Tibial nerve (tissue), 4 donors: Measurements from ENCODE around the gene ARMC12. TPM values are rescaled to one million over a fixed set of nuclear protein-coding genes. Genes with fewer than 3 reads are reported as not detected.

Experiments
- DNase-seq, 2 donors: peaks; one replicate each; pipeline ENCODE4 v3.0.0-alpha.2; 2019; ENCODE audit warnings: low spot score in 2 of 2
- H3K27ac ChIP-seq, 4 donors: fragments of 200-600 bp; sonication (generic) in 3 of 4; one replicate each; pipeline ENCODE4 v1.5.1; 2017 to 2019; ENCODE audit warnings: mild to moderate bottlenecking in 1 of 4
- H3K27me3 ChIP-seq, 2 donors: fragments of 200-600 bp; sonication (generic) in 1 of 2; one replicate each; pipeline versions ENCODE4 v1.5.1 to v1.6.0; 2017 to 2019
- H3K36me3 ChIP-seq, 3 donors: fragments of 200-600 bp; sonication (generic); one replicate each; pipeline ENCODE4 v1.5.1; 2018 to 2019
- H3K4me1 ChIP-seq, 4 donors: fragments of 200-600 bp; sonication (generic) in 3 of 4; one replicate each; pipeline ENCODE4 v1.5.1; 2017 to 2019
- H3K4me3 ChIP-seq, 4 donors: fragments of 200-600 bp; sonication (generic) in 3 of 4; one replicate each; pipeline ENCODE4 v1.5.1; 2017 to 2019; ENCODE audit warnings: mild to moderate bottlenecking in 1 of 4, moderate library complexity in 1 of 4
- H3K9me3 ChIP-seq, 4 donors: fragments of 200-600 bp; sonication (generic) in 3 of 4; one replicate each; pipeline ENCODE4 v1.5.1; 2017 to 2019
- CTCF ChIP-seq, 5 experiments: fragments of 200-600 bp in 3 of 5; fragments of 450-650 bp in 2 of 5; sonication (generic) in 3 of 5; IDR thresholded peaks; one replicate each; pipeline ENCODE4 v1.5.1; 2016 to 2019; ENCODE audit warnings: antibody characterized with exemption in 5 of 5, mild to moderate bottlenecking in 3 of 5, moderate library complexity in 2 of 5
- EP300 ChIP-seq, 2 donors: sonication (generic); formaldehyde crosslinking; IDR thresholded peaks; one replicate each; pipeline ENCODE4 v1.6.1; 2017; ENCODE audit warnings: antibody characterized with exemption in 2 of 2, mild to moderate bottlenecking in 1 of 2
- POLR2A ChIP-seq, 2 donors: fragments of 450-650 bp; IDR thresholded peaks; one replicate each; pipeline ENCODE4 v1.6.1; 2017; ENCODE audit warnings: antibody characterized with exemption in 2 of 2, mild to moderate bottlenecking in 2 of 2, moderate library complexity in 2 of 2
- WGBS, 2 donors: methylation state at CpG; one replicate each; pipeline ENCODE4 v1.1.5; 2018; 5-methylcytosine and 5-hydroxymethylcytosine counted together
- total RNA-seq, 4 donors: library from RNA; depleted of rRNA; stranded (reverse); fragments of >200 nt; gene quantifications; one replicate each; pipeline ENCODE4 v1.1.0, GENCODE V29; 2016

Gene ARMC12
- total RNA-seq, 4 donors from 2014 or later, result 2.2 to 2.9 TPM; not detected in 2

- 86 to 87% methylated on average over 23 of the region's 23 CpGs for WGBS, 2 donors
- Histone ChIP-seq H3K27me3 (peaks cover 0 to 50% of the 10 kb centered on the region in 2 donors), H3K4me1 (peaks cover 0 to 5% (median 0%) of the 10 kb centered on the region in 4 donors), H3K9me3 (no peaks in the 10 kb centered on the region), H3K36me3 (no peaks in the 10 kb centered on the region), H3K4me3 (no peak overlapping the region), H3K27ac (no peak overlapping the region)
- TF ChIP-seq CTCF (IDR thresholded peaks at IDR 0.05) (no peak), EP300 (IDR thresholded peaks at IDR 0.05) (no peak), POLR2A (IDR thresholded peaks at IDR 0.05) (no peak)
- no peak for DNase-seq
Observed at GRCh38 chr6:35765739-35766138, 28.9 kb downstream of the ARMC12 start.

- H3K27me3 ChIP-seq, result peaks cover 0 to 37% of the 10 kb centered on the region in 2 donors
- H3K9me3 ChIP-seq, result no peaks in the 10 kb centered on the region
- TF ChIP-seq CTCF (IDR thresholded peaks at IDR 0.05) (no peak), EP300 (IDR thresholded peaks at IDR 0.05) (no peak), POLR2A (IDR thresholded peaks at IDR 0.05) (no peak)
- no peak for DNase-seq
- H3K4me1 ChIP-seq, result peaks cover 0 to 4% (median 0%) of the 10 kb centered on the region in 4 donors
- no peak overlapping the region for H3K4me3 ChIP-seq
- no peak overlapping the region for H3K27ac ChIP-seq
- WGBS, 2 donors, result 85% methylated on average over 4 of the region's 4 CpGs
- H3K36me3 ChIP-seq, result no peaks in the 10 kb centered on the region
Observed at GRCh38 chr6:35769211-35769610, 32.4 kb downstream of the ARMC12 start.

GRCh38 chr6:35771343-35771627 lies 34.5 kb downstream of the ARMC12 start:
- WGBS, 2 donors, result 40 to 48% methylated on average over 5 of the region's 5 CpGs
- Histone ChIP-seq H3K4me1 (peaks cover 0 to 2% (median under 1%) of the 10 kb centered on the region in 4 donors), H3K27me3 (peaks cover 0 to 36% of the 10 kb centered on the region in 2 donors), H3K27ac (no peak overlapping the region), H3K9me3 (no peaks in the 10 kb centered on the region), H3K4me3 (no peak overlapping the region), H3K36me3 (no peaks in the 10 kb centered on the region)
- DNase-seq, result no peak
- TF ChIP-seq CTCF (IDR thresholded peaks at IDR 0.05) (no peak), EP300 (IDR thresholded peaks at IDR 0.05) (no peak), POLR2A (IDR thresholded peaks at IDR 0.05) (no peak)

GRCh38 chr6:35774116-35774794 lies 37.4 kb downstream of the ARMC12 start:
- no peak for DNase-seq
- peaks cover 0 to 47% of the 10 kb centered on the region in 2 donors for H3K27me3 ChIP-seq
- 72% methylated on average over 11 of the region's 11 CpGs for WGBS, 2 donors

More at GRCh38 chr6:35774116-35774794, 37.4 kb downstream of the ARMC12 start:
- peaks cover 0 to 9% (median 3%) of the 10 kb centered on the region in 4 donors for H3K4me1 ChIP-seq
- no peaks in the 10 kb centered on the region for H3K36me3 ChIP-seq
- no peak overlapping the region for H3K4me3 ChIP-seq
- H3K27ac ChIP-seq, result no peak overlapping the region
- TF ChIP-seq POLR2A (IDR thresholded peaks at IDR 0.05) (no peak), CTCF (IDR thresholded peaks at IDR 0.05) (no peak), EP300 (IDR thresholded peaks at IDR 0.05) (no peak)
- H3K9me3 ChIP-seq, result no peaks in the 10 kb centered on the region
